Lower leg skin (tissue), 4 donors: ENCODE data around the gene ORMDL1. TPM values are rescaled to one million over a fixed set of nuclear protein-coding genes. Genes with fewer than 3 reads are reported as not detected.
"Not testable (repeated sequence)": the region's sequence is repeated elsewhere in the genome, so short reads cannot be mapped to it uniquely, and the experiment has no call there.

Source experiments
- DNase-seq, 2 donors: peaks; one replicate each; pipeline ENCODE4 v3.0.0-alpha.2; 2019; ENCODE audit warnings: low spot score in 2 of 2
- H3K4me3 ChIP-seq: fragments of 200-600 bp; sonication (generic); 2 replicates; pipeline ENCODE4 v1.5.1; 2017; ENCODE audit warnings: mild to moderate bottlenecking, low read depth; ENCODE audit not compliant: poor library complexity, severe bottlenecking
- POLR2A ChIP-seq, 2 donors: fragments of 450-650 bp; IDR thresholded peaks; one replicate each; pipeline ENCODE4 v1.6.1; 2016 to 2017; ENCODE audit warnings: antibody characterized with exemption in 2 of 2, mild to moderate bottlenecking in 1 of 2, moderate library complexity in 1 of 2
- WGBS, 2 donors: methylation state at CpG; one replicate each; pipeline ENCODE4 v1.1.5; 2018; 5-methylcytosine and 5-hydroxymethylcytosine counted together
- intact Hi-C: fragments of 100-400 bp; cut with DNase I; formaldehyde crosslinking; loops from one replicate; pipeline ENCODE4 v1.15.0; 2023; ENCODE audit warnings: low total_unique reads
- total RNA-seq, 4 donors: library from RNA; depleted of rRNA; stranded (reverse); fragments of >200 nt; gene quantifications; one replicate each; pipeline ENCODE4 v1.1.0, GENCODE V29; 2016
- TF ChIP-seq, protein P1 (sequence below), 3 donors: fragments of 450-650 bp; IDR thresholded peaks; one replicate each; pipeline ENCODE4 v1.5.1; 2016; ENCODE audit warnings: antibody characterized with exemption in 3 of 3, mild to moderate bottlenecking in 3 of 3, moderate library complexity in 2 of 3

ORMDL1 gene
- total RNA-seq, 4 donors from 2014 or later = 52.5 to 79.0 (median 61.5) TPM

DNA sequence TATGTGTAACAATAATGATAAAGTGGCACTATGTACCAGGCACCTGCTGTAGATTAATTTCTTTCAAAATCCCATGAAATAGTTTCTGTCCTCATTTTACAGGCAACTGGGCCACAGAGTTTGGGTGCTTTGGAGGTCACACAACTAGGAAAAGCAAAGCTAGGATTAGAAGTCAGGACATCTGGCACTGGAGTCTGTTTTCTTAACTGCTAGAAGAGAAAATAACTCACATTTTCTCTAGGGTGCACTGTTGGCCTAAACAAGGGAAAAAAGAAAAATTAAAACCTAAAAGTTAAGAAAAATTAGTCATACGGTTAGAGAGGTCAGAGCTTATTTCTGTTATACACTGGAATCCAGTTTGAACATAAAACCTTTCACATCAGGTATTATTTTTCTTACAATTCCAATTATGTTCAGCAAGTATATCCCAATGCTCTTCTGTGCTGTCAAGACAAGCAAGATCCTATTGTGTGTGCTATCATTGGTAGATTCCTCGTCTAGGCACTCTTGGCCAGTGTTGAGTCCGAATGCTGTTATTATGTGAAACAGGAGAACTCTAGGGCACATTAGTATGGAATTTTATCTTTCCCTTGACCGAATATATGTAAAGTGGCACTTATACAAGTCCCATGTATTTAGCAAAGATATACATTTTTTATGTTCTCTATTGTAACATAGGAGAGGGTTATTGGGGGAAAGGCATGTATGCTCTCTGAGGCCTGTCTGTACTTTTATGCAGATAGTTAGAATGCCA is 20.1 kb downstream of the ORMDL1 start:
- intact Hi-C loops = no loop called here
- 77 to 81% methylated on average over 4 of the region's 4 CpGs for WGBS, 2 donors
- TF ChIP-seq, protein P1, sequence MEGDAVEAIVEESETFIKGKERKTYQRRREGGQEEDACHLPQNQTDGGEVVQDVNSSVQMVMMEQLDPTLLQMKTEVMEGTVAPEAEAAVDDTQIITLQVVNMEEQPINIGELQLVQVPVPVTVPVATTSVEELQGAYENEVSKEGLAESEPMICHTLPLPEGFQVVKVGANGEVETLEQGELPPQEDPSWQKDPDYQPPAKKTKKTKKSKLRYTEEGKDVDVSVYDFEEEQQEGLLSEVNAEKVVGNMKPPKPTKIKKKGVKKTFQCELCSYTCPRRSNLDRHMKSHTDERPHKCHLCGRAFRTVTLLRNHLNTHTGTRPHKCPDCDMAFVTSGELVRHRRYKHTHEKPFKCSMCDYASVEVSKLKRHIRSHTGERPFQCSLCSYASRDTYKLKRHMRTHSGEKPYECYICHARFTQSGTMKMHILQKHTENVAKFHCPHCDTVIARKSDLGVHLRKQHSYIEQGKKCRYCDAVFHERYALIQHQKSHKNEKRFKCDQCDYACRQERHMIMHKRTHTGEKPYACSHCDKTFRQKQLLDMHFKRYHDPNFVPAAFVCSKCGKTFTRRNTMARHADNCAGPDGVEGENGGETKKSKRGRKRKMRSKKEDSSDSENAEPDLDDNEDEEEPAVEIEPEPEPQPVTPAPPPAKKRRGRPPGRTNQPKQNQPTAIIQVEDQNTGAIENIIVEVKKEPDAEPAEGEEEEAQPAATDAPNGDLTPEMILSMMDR (IDR thresholded peaks at IDR 0.05) = no peak
- no peak for TF ChIP-seq POLR2A (IDR thresholded peaks at IDR 0.05)
- no peak for DNase-seq
- no peak overlapping the region for H3K4me3 ChIP-seq

DNA sequence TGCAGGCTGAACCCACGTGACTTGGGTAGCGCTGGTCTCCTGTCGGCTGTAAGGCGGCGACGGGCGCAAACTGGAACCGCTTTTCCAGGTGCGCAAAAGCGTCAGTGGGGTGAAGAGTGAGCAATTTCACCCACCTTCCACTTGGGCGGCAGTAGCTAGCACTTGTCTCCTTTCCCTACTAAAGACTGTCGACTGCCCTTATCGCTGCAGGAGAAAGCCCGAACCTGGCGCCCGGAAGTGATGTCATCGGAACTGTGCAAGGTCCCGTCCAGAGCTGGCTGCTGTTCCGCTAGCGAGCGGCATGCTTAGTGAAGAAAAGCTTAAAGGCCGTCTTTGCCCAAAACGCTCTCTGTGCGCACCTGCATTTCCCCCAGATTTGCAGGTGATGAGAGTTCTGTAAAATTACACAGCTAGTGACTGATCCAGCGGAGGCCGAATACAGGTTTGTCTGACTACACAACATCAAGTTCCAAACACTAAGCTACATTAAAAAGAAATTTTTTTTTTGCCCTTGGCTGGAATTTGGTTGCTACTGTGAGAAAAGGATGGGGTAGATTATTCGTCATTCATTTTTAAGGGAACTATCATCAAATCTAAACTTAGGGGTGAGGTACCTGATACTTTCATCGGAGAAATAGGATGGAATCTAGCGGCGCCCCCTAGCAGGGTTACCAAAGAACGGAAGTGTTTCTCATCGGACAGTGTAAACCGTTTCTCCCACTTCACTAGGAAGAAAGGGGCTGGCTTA is 21.4 kb downstream of the ORMDL1 start, which contains the start of gene OSGEPL1:
Gene OSGEPL1, minus strand, starts transcription at position 242 of the 748 bp plus-strand sequence. CDS start 1,152 bp downstream, outside the sequence.
- peak within 1 kb of the TSS; percentile 54 for H3K4me3 ChIP-seq
- no peak for TF ChIP-seq POLR2A (IDR thresholded peaks at IDR 0.05)
- TF ChIP-seq, protein P1 (IDR thresholded peaks at IDR 0.05) = no peak
- DNase-seq = peak; percentile 92 to 98
- intact Hi-C loops = no loop called here
- 0% methylated on average over 33 of the region's 33 CpGs for WGBS, 2 donors

DNA sequence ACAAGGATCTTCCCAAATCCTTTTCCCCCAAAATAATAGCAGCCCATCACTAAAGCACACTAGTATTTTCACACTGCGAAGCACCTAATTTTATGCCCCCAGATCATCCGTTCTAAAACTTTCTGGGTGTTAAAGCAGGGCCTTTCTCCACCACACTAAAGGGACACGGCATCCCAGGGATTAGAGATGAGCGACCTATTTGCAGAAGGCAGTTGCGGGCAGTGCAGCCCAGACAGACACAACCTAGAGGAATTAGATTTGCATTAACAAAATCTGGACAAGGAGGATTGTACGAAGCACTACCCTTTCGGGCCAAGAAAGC is 21.9 kb downstream of the ORMDL1 start:
- TF ChIP-seq POLR2A (IDR thresholded peaks at IDR 0.05) = no peak
- TF ChIP-seq, protein P1 (IDR thresholded peaks at IDR 0.05) = no peak
- no peak for DNase-seq
- 0% methylated on average over 7 of the region's 7 CpGs for WGBS, 2 donors
- intact Hi-C loops = no loop called here
- H3K4me3 ChIP-seq = peak overlapping the region; percentile 54

DNA sequence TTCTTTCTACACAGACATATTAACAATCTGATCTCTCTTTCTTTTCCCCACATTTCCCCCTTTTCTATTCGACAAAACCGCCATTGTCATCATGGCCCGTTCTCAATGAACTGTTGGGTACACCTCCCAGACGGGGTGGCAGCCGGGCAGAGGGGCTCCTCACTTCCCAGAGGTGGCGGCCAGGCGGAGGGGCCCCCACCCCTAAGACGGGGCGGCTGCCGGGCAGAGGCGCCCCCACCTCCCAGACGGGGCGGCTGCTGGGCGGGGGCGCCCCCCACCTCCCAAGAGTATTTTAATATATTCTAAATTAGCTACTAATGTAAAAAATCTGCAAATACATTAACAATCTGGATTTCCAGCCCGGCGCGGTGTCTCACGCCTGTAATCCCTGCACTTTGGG is 24.0 kb downstream of the ORMDL1 start:
- H3K4me3 ChIP-seq, DNase-seq, intact Hi-C loops: not testable (repeated sequence)
- 95 to 97% methylated on average over 19 of the region's 19 CpGs for WGBS, 2 donors

DNA sequence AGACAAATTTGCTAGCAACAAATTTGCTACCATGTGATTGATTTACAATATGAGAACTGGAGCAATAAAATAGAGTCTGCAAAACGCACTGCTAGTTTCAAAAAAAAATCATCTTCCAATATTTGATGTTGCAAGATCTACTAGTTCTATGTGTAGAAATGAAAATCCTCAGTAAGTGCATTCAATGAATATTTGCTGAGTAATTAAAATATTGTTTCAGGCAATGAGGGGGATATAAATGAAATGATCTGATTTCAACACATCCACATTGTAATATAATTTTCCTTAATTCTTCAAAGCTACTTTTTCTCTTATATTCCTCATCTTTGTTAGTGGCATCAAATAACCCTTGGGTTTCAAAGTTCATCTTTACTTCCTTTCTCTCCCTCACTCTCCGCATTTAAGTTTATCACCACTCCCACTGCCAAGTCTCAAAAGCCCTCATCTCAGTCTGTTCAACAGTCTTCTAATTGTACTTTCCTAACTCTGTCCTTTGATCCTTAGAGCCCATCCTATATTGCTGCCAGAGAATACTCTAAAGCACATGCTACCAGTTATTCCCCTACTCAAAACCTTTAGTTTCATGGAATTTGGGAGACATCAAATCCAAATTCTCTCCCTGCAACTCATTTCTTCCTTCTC is 27.7 kb downstream of the ORMDL1 start:
- H3K4me3 ChIP-seq = no peak overlapping the region
- intact Hi-C loops = loop anchor here (10.0 kb wide), 1 partner anchor 308 kb away; the partner anchor contains the start of gene MSTN
- TF ChIP-seq, protein P1 (IDR thresholded peaks at IDR 0.05) = no peak
- TF ChIP-seq POLR2A (IDR thresholded peaks at IDR 0.05) = no peak
- no peak for DNase-seq
- 86 to 89% methylated on average over 2 of the region's 2 CpGs for WGBS, 2 donors
